Lung (tissue), 12 donors: ENCODE results near the gene MICAL2. TPM values are rescaled to one million over a fixed set of nuclear protein-coding genes. Genes with fewer than 3 reads are reported as not detected.

Source experiments
- ATAC-seq: fragments of 200-7000 bp; cut with Tn5 transposase; one replicate; pipeline ENCODE4 v1.9.1; 2020; ENCODE audit warnings: moderate number of reproducible peaks; ENCODE audit not compliant: insufficient read depth, low FRiP score
- DNase-seq, 3 donors: peaks; one replicate each; pipeline ENCODE4 v3.0.0-alpha.2; 2013 to 2017
- H3K27ac ChIP-seq, 2 donors: one replicate each; pipeline ENCODE4 v1.5.1; 2013; ENCODE audit warnings: mild to moderate bottlenecking in 2 of 2, moderate library complexity in 2 of 2, control low read depth in 1 of 2, inconsistent platforms in 1 of 2, low read depth in 1 of 2, low read length in 1 of 2
- H3K27me3 ChIP-seq, 3 donors: one replicate each; pipeline ENCODE4 v1.5.1; 2013; ENCODE audit warnings: low read length in 2 of 3; ENCODE audit not compliant: control insufficient read depth in 3 of 3, insufficient read depth in 3 of 3
- H3K36me3 ChIP-seq, 4 donors: one replicate each; pipeline ENCODE4 v1.5.1; 2013; ENCODE audit warnings: low read length in 4 of 4, mild to moderate bottlenecking in 1 of 4, moderate library complexity in 1 of 4; ENCODE audit not compliant: control insufficient read depth in 4 of 4, insufficient read depth in 4 of 4
- H3K4me1 ChIP-seq, 5 donors: one replicate each; pipeline ENCODE4 v1.5.1; 2013; ENCODE audit warnings: low read length in 5 of 5, mild to moderate bottlenecking in 2 of 5, moderate library complexity in 1 of 5; ENCODE audit not compliant: control insufficient read depth in 5 of 5, insufficient read depth in 5 of 5
- H3K4me3 ChIP-seq: one replicate; pipeline ENCODE4 v1.5.1; 2013; ENCODE audit warnings: mild to moderate bottlenecking, control low read depth, moderate library complexity
- H3K9ac ChIP-seq, 2 donors: one replicate each; pipeline ENCODE4 v1.5.1; 2013; ENCODE audit warnings: low read length in 2 of 2, control low read depth in 1 of 2; ENCODE audit not compliant: insufficient read depth in 1 of 2
- H3K9me3 ChIP-seq, 4 donors: one replicate each; pipeline ENCODE4 v1.5.1; 2013; ENCODE audit warnings: low read length in 3 of 4, mild to moderate bottlenecking in 1 of 4, moderate library complexity in 1 of 4; ENCODE audit not compliant: control insufficient read depth in 4 of 4, insufficient read depth in 3 of 4
- CTCF ChIP-seq: IDR thresholded peaks from 2 replicates; pipeline ENCODE4 v1.5.1; 2012; ENCODE audit warnings: mild to moderate bottlenecking; ENCODE audit errors: control extremely low read depth, extremely low read depth
- WGBS, 2 donors: extraction: QIAGEN DNeasy Blood & Tissue Kit; methylation state at CpG; one replicate each; pipeline ENCODE4 v1.1.7; 2013; 5-methylcytosine and 5-hydroxymethylcytosine counted together
- polyA plus RNA-seq, 2 donors: library from polyadenylated mRNA; stranded (reverse); fragments of 200-250 nt; gene quantifications; one replicate each; pipeline ENCODE4 v1.2.1, GENCODE V29; 2013
- total RNA-seq, 2 donors: library from RNA; depleted of rRNA in 1 of 2; stranded (reverse); fragments of >200 nt in 1 of 2; gene quantifications; one replicate each; pipeline ENCODE4 v1.2.1, GENCODE V29; 2014 to 2021
- donor health status: control.
- donor health status: control.
- donor health status: Bipolar disorder and iron deficiency.
- donor health status: healthy.
- donor health status: DM: yes; HTN: yes; CAD: no.

The MICAL2 gene
- total and polyA plus RNA-seq, 4 donors = 38.2 to 218 (median 99.6) TPM

GRCh38 chr11:12192794-12193514, 82.6 kb downstream of the MICAL2 start:
- ATAC-seq (no peak), DNase-seq (no peak)
- 93% methylated on average over 8 of the region's 8 CpGs for WGBS, 2 donors
- no peak overlapping the region for H3K27ac ChIP-seq
- no peaks in the 10 kb centered on the region for H3K9me3 ChIP-seq
- peaks cover 0 to 5% (median 0%) of the 10 kb centered on the region in 5 donors for H3K4me1 ChIP-seq
- H3K9ac ChIP-seq = no peak overlapping the region
- no peaks in the 10 kb centered on the region for H3K27me3 ChIP-seq
- H3K4me3 ChIP-seq = no peak overlapping the region
- H3K36me3 ChIP-seq = peaks cover 0 to 2% (median 0%) of the 10 kb centered on the region in 4 donors
- no peak for TF ChIP-seq CTCF

DNA sequence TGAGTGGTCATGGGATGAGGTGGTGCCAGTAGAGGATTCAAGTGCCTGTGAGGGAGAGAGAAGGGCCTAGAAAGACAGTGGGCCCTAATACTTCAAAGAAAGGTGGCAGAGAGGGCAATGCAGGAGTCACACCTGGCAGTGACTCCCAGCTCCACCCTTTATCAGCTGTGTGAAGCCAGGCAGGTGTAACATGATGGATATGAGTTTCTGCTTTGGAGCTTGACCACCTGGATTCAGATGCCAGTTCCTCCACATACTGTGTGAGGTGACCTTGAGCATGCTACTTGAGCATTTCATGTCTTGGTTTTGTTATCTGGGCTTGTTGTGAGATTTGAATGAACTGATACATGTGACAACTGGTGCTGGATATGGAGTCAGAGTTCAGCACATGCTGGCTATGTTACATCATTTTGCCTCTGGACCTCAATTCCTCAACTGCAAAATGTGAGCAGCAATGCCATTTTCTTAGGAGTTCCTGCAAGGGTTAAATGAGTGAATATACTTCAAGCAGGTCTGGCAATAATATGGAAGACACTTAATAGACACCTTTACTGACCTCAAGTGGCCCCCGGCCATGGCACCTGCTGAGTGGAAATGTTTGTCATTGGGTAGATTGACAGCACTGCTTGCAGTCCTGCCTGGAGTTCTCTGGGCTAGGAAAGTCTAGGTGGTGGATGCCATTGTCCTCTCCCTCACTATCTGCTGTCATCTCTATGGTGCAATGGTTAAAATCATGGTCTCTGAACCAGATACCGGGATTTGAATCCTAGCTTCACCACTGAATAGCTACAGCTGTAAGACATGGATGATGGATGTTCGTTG, 83.3 kb downstream of the MICAL2 start:
- H3K27me3 ChIP-seq = no peaks in the 10 kb centered on the region
- H3K9me3 ChIP-seq = no peaks in the 10 kb centered on the region
- H3K9ac ChIP-seq = no peak overlapping the region
- peaks cover 0 to 9% (median 0%) of the 10 kb centered on the region in 5 donors for H3K4me1 ChIP-seq
- H3K36me3 ChIP-seq = peaks cover 0 to 4% (median 0%) of the 10 kb centered on the region in 4 donors
- WGBS, 2 donors = 90 to 92% methylated on average over 3 of the region's 3 CpGs
- no peak overlapping the region for H3K4me3 ChIP-seq
- no peak overlapping the region for H3K27ac ChIP-seq
- DNase-seq (no peak), ATAC-seq (no peak)
- no peak for TF ChIP-seq CTCF

DNA sequence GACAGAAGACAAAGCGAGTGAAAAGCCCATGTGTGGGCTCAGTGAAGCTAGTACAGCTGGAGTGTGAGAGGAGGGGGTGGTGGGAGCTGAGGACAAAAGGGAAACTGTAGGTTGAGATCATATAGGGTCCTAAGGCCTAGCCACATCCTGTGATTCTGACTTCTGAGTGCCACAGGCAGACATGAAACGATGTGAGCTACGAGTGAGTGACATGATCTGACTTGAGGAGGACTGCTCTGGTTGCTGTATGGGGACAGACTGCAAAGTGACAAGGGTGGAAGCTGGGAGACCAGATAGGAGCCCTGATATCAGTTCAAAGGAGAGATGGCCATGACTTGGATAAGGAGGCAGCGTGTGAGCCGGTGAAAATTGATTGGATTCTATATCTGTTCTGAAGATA, 85.4 kb downstream of the MICAL2 start:
- WGBS, 2 donors = 68 to 83% methylated on average over 5 of the region's 5 CpGs
- ATAC-seq (no peak), DNase-seq (no peak)
- Histone ChIP-seq H3K9me3 (no peaks in the 10 kb centered on the region), H3K27me3 (no peaks in the 10 kb centered on the region), H3K36me3 (peaks cover 0 to 4% (median 0%) of the 10 kb centered on the region in 4 donors), H3K4me3 (no peak overlapping the region), H3K9ac (no peak overlapping the region), H3K27ac (no peak overlapping the region), H3K4me1 (peaks cover 5 to 20% (median 15%) of the 10 kb centered on the region in 5 donors)
- TF ChIP-seq CTCF = no peak
